GM12875 (cell line): ENCODE data around the gene TMEM235.

ENCODE experiments used
- H3K4me3 ChIP-seq: one replicate; pipeline ENCODE4 v1.5.1; 2011; ENCODE audit warnings: low read depth, low read length, control low read depth
- CTCF ChIP-seq: IDR thresholded peaks from 2 replicates; pipeline ENCODE4 v1.5.1; 2011; ENCODE audit warnings: low read depth, mild to moderate bottlenecking, control low read depth, inconsistent platforms, low read length, moderate library complexity, borderline replicate concordance; ENCODE audit not compliant: insufficient read depth

Gene TMEM235

GRCh38 chr17:78257810-78258322 lies 26.4 kb downstream of the TMEM235 start:
- H3K4me3 ChIP-seq: peak overlapping the region; percentile 13
- TF ChIP-seq CTCF: no peak

GRCh38 chr17:78258323-78259191 lies 27.1 kb downstream of the TMEM235 start:
- peak overlapping the region; percentile 13 for H3K4me3 ChIP-seq
- no peak for TF ChIP-seq CTCF

- no peak overlapping the region for H3K4me3 ChIP-seq
- TF ChIP-seq CTCF: no peak
Observed at GRCh38 chr17:78259192-78259554, 27.7 kb downstream of the TMEM235 start.

- H3K4me3 ChIP-seq: no peak overlapping the region
- no peak for TF ChIP-seq CTCF
Observed at GRCh38 chr17:78263063-78263735, 31.8 kb downstream of the TMEM235 start.

DNA sequence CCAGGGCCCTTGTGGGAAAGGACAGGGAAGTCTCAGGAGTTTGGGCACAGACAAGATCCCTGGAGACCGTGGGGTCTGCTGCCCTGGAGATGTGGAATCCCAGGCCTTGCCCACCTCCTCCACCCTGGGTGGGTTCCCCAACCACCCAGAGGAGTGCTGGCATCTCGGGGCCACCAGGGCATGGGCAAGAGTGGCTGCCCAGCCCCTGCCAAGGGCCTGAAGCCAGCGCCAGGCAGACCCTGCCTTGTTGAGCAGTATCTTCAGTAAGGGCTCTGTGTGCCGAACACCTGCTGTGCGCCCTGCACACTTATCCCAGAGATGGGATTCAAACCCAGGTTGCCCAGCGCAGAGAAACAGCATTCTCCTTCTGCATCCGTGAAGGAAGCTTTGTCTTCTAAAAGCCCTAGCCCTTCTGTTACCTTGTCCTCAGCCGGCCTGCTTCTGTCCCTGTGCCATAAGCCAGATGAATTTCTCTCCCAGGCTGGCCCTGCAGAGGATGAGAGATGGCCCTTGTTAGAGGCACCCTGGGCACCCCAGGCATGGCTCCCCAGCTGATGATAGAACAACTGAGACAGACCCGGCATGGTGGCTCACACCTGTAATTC lies 32.4 kb downstream of the TMEM235 start:
- no peak for TF ChIP-seq CTCF
- H3K4me3 ChIP-seq: no peak overlapping the region

GRCh38 chr17:78264590-78264989 lies 33.2 kb downstream of the TMEM235 start:
- no peak for TF ChIP-seq CTCF
- H3K4me3 ChIP-seq: no peak overlapping the region
